Measurements from ENCODE around the gene DMXL2. TPM values are rescaled to one million over a fixed set of nuclear protein-coding genes. Genes with fewer than 3 reads are reported as not detected.
A peak's percentile ranks its signal among the peaks of the same experiment; 100 is the strongest.

DMXL2 gene
- total and polyA plus RNA-seq, 2 donors from 2014 or later: 14.6 to 29.0 TPM

GRCh38 chr15:51620641-51621040 lies 1.9 kb downstream of the DMXL2 start:
- peak overlapping the region in 1 of 2 donors; percentile 16 for H3K27ac ChIP-seq (ENCODE audit: low read depth in 2 of 2, low read length in 2 of 2)
- H3K4me1 ChIP-seq (ENCODE audit: control insufficient read depth in 2 of 3, insufficient read depth in 2 of 3, low read depth in 1 of 3, low read length in 3 of 3): peaks cover 0 to 6% (median 0%) of the 10 kb centered on the region in 3 donors
- no peak for FAIRE-seq
- H3K4me3 ChIP-seq (ENCODE audit: low read length in 3 of 3): peak overlapping the region in 2 of 3 donors; percentile 90 to 91
- H3K9me3 ChIP-seq (ENCODE audit: control insufficient read depth in 2 of 3, insufficient read depth in 1 of 3, low read length in 3 of 3): no peaks in the 10 kb centered on the region
- no peaks in the 10 kb centered on the region for H3K27me3 ChIP-seq (ENCODE audit: control insufficient read depth, insufficient read depth, low read length)
- peak in 2 of 5 donors; percentile 11 to 21 for DNase-seq
- intact Hi-C loops (cut with DNase I): no loop called here
- no peaks in the 10 kb centered on the region for H3K36me3 ChIP-seq (ENCODE audit: control insufficient read depth in 2 of 3, insufficient read depth in 3 of 3, low read length in 3 of 3)
- TF ChIP-seq CTCF (IDR thresholded peaks at IDR 0.05; ENCODE audit: borderline replicate concordance, extremely low read depth, insufficient read depth): no peak
- peak overlapping the region in 1 of 3 donors; percentile 23 for H3K9ac ChIP-seq (ENCODE audit: low read length in 3 of 3)

GRCh38 chr15:51620122-51620521 lies 2.4 kb downstream of the DMXL2 start:
- Histone ChIP-seq H3K4me1 (ENCODE audit: control insufficient read depth in 2 of 3, insufficient read depth in 2 of 3, low read depth in 1 of 3, low read length in 3 of 3) (peaks cover 0 to 6% (median 0%) of the 10 kb centered on the region in 3 donors), H3K27me3 (ENCODE audit: control insufficient read depth, insufficient read depth, low read length) (no peaks in the 10 kb centered on the region), H3K27ac (ENCODE audit: low read depth in 2 of 2, low read length in 2 of 2) (no peak overlapping the region), H3K9ac (ENCODE audit: low read length in 3 of 3) (no peak overlapping the region), H3K4me3 (ENCODE audit: low read length in 3 of 3) (no peak overlapping the region), H3K36me3 (ENCODE audit: control insufficient read depth in 2 of 3, insufficient read depth in 3 of 3, low read length in 3 of 3) (no peaks in the 10 kb centered on the region), H3K9me3 (ENCODE audit: control insufficient read depth in 2 of 3, insufficient read depth in 1 of 3, low read length in 3 of 3) (no peaks in the 10 kb centered on the region)
- DNase-seq (no peak), FAIRE-seq (no peak)
- intact Hi-C loops (cut with DNase I): no loop called here
- TF ChIP-seq CTCF (IDR thresholded peaks at IDR 0.05; ENCODE audit: borderline replicate concordance, extremely low read depth, insufficient read depth): no peak

- H3K9ac ChIP-seq (ENCODE audit: low read length in 3 of 3): no peak overlapping the region
- no peak overlapping the region for H3K27ac ChIP-seq (ENCODE audit: low read depth in 2 of 2, low read length in 2 of 2)
- no peaks in the 10 kb centered on the region for H3K36me3 ChIP-seq (ENCODE audit: control insufficient read depth in 2 of 3, insufficient read depth in 3 of 3, low read length in 3 of 3)
- H3K4me1 ChIP-seq (ENCODE audit: control insufficient read depth in 2 of 3, insufficient read depth in 2 of 3, low read depth in 1 of 3, low read length in 3 of 3): peaks cover 0 to 6% (median 0%) of the 10 kb centered on the region in 3 donors
- intact Hi-C loops (cut with DNase I): no loop called here
- H3K4me3 ChIP-seq (ENCODE audit: low read length in 3 of 3): peak overlapping the region in 1 of 3 donors; percentile 53
- no peaks in the 10 kb centered on the region for H3K9me3 ChIP-seq (ENCODE audit: control insufficient read depth in 2 of 3, insufficient read depth in 1 of 3, low read length in 3 of 3)
- DNase-seq (no peak), FAIRE-seq (no peak)
- TF ChIP-seq CTCF (IDR thresholded peaks at IDR 0.05; ENCODE audit: borderline replicate concordance, extremely low read depth, insufficient read depth): no peak
- no peaks in the 10 kb centered on the region for H3K27me3 ChIP-seq (ENCODE audit: control insufficient read depth, insufficient read depth, low read length)
Measured at GRCh38 chr15:51619331-51620035, 3.1 kb downstream of the DMXL2 start.
